SK-N-SH (cell line): ENCODE data around the gene MROH2B. TPM values are rescaled to one million over a fixed set of nuclear protein-coding genes. Genes with fewer than 3 reads are reported as not detected.

Experiments
- CTCF ChIA-PET: fragments of 300-600, 350-600 bp; formaldehyde crosslinking; extraction: SDS; loops from one replicate; lab custom pipeline; 2021; lab: Yijun Ruan, JAX
- POLR2A ChIA-PET: fragments of 350-600 bp; sonication (Branson Sonifier 250); formaldehyde crosslinking; extraction: SDS; loops from one replicate; lab custom pipeline; 2020; ENCODE audit warnings: antibody characterized with exemption, inconsistent platforms; lab: Yijun Ruan, JAX
- DNase-seq: peaks from one replicate; pipeline ENCODE4 v3.0.0; 2012
- H2AFZ ChIP-seq: fragments of 200-600 bp; sonication (generic); 2 replicates; pipeline ENCODE4 v1.8.1; 2016; ENCODE audit warnings: antibody characterized with exemption, mild to moderate bottlenecking, low read depth
- H3F3A ChIP-seq: fragments of 200-600 bp; sonication (generic); replicated peaks from 2 replicates; pipeline ENCODE3; 2016; ENCODE audit warnings: antibody characterized with exemption, mild to moderate bottlenecking; ENCODE audit not compliant: insufficient read depth
- H3K27ac ChIP-seq, 2 experiments: fragments of 200-500 bp in 1 of 2; fragments of 200-600 bp in 1 of 2; sonication (Bioruptor generic) in 1 of 2; sonication (generic), shearing (Covaris generic) in 1 of 2; 2 replicates each; pipeline versions ENCODE4 v1.5.1 to v1.6.1; 2014 to 2016; ENCODE audit warnings: low read depth in 2 of 2, inconsistent platforms in 1 of 2, low read length in 1 of 2, mild to moderate bottlenecking in 1 of 2, mixed read lengths in 1 of 2
- H3K27me3 ChIP-seq: fragments of 200-600 bp; sonication (generic), shearing (Covaris generic); 2 replicates; pipeline ENCODE4 v1.6.1; 2016; ENCODE audit warnings: mixed run types; ENCODE audit not compliant: insufficient read depth
- H3K36me3 ChIP-seq, 2 experiments: fragments of 200-500 bp in 1 of 2; fragments of 200-600 bp in 1 of 2; sonication (Bioruptor generic) in 1 of 2; sonication (generic) in 1 of 2; replicated peaks in 1 of 2; 2 replicates each; pipeline versions ENCODE3 to v1.5.1; 2014 to 2016; ENCODE audit warnings: low read length in 1 of 2, mild to moderate bottlenecking in 1 of 2; ENCODE audit not compliant: insufficient read depth in 2 of 2, control insufficient read depth in 1 of 2
- H3K4me1 ChIP-seq, 2 experiments: fragments of 200-500 bp in 1 of 2; fragments of 200-600 bp in 1 of 2; sonication (Bioruptor generic) in 1 of 2; sonication (generic), shearing (Covaris generic) in 1 of 2; 2 replicates each; pipeline versions ENCODE4 v1.5.1 to v1.6.1; 2014 to 2016; ENCODE audit warnings: low read depth in 1 of 2, low read length in 1 of 2, mixed run types in 1 of 2; ENCODE audit not compliant: insufficient read depth in 2 of 2, control insufficient read depth in 1 of 2
- H3K4me2 ChIP-seq: fragments of 200-600 bp; sonication (generic), shearing (Covaris generic); 2 replicates; pipeline ENCODE4 v1.6.1; 2017; ENCODE audit warnings: mixed run types
- H3K4me3 ChIP-seq, 2 experiments: fragments of 200-500 bp in 1 of 2; fragments of 200-600 bp in 1 of 2; sonication (Bioruptor generic) in 1 of 2; sonication (generic), shearing (Covaris generic) in 1 of 2; 2 replicates each; pipeline versions ENCODE4 v1.5.1 to v1.8.1; 2014 to 2016; ENCODE audit warnings: low read depth in 2 of 2, inconsistent platforms in 1 of 2, low read length in 1 of 2, mild to moderate bottlenecking in 1 of 2, mixed read lengths in 1 of 2, moderate library complexity in 1 of 2
- H3K79me2 ChIP-seq: fragments of 200-600 bp; sonication (generic); 2 replicates; pipeline ENCODE4 v1.8.1; 2017; ENCODE audit warnings: mild to moderate bottlenecking; ENCODE audit not compliant: insufficient read depth
- H3K9ac ChIP-seq: fragments of 200-600 bp; sonication (generic); 2 replicates; pipeline ENCODE4 v1.6.1; 2017; ENCODE audit warnings: mixed run types
- H3K9me2 ChIP-seq: fragments of 200-600 bp; sonication (generic); 2 replicates; pipeline ENCODE4 v1.6.1; 2017; ENCODE audit warnings: mixed run types
- H3K9me3 ChIP-seq: fragments of 200-600 bp; sonication (generic); 2 replicates; pipeline ENCODE4 v1.6.1; 2017; ENCODE audit warnings: mixed run types, mild to moderate bottlenecking, moderate library complexity
- H4K20me1 ChIP-seq: fragments of 200-600 bp; sonication (generic); 2 replicates; pipeline ENCODE4 v1.6.1; 2017; ENCODE audit warnings: mild to moderate bottlenecking, mixed run types; ENCODE audit not compliant: insufficient read depth
- EP300 ChIP-seq, 2 experiments: IDR thresholded peaks; 2 replicates each; pipeline versions ENCODE4 v1.4.0 to v1.6.1; 2012; ENCODE audit warnings: borderline replicate concordance in 1 of 2, low read depth in 1 of 2, low read length in 1 of 2
- EZH2phosphoT487 ChIP-seq: fragments of 200-600 bp; sonication (generic); IDR thresholded peaks from 2 replicates; pipeline ENCODE4 v1.6.1; 2017; ENCODE audit warnings: low read depth, mixed run types, mild to moderate bottlenecking, antibody characterized with exemption, moderate library complexity, borderline replicate concordance
- FOXJ3 ChIP-seq: sonication (generic); formaldehyde crosslinking; IDR thresholded peaks from 2 replicates; pipeline ENCODE4 v1.5.1; 2020; ENCODE audit warnings: mild to moderate bottlenecking, missing genetic modification reagents
- FOXM1 ChIP-seq: IDR thresholded peaks from 2 replicates; pipeline ENCODE4 v1.4.0; 2012; ENCODE audit warnings: low read depth, mild to moderate bottlenecking
- GATA2 ChIP-seq: sonication (generic); formaldehyde crosslinking; IDR thresholded peaks from 2 replicates; pipeline ENCODE4 v1.5.0; 2020; ENCODE audit warnings: mild to moderate bottlenecking, missing genetic modification reagents
- JUND ChIP-seq: IDR thresholded peaks from 2 replicates; pipeline ENCODE4 v1.4.0; 2012
- MAX ChIP-seq: IDR thresholded peaks from 2 replicates; pipeline ENCODE4 v1.4.0; 2012; ENCODE audit warnings: low read depth
- MXI1 ChIP-seq: IDR thresholded peaks from 2 replicates; pipeline ENCODE4 v1.6.1; 2012; ENCODE audit warnings: mild to moderate bottlenecking, low read depth, low read length, improper control_type of control experiment
- NRF1 ChIP-seq: IDR thresholded peaks from 2 replicates; pipeline ENCODE4 v1.6.1; 2012; ENCODE audit warnings: low read depth, mild to moderate bottlenecking, low read length
- PBX3 ChIP-seq: IDR thresholded peaks from 2 replicates; pipeline ENCODE4; 2012
- RAD21 ChIP-seq: IDR thresholded peaks from 2 replicates; pipeline ENCODE4 v1.6.1; 2012; ENCODE audit warnings: mild to moderate bottlenecking, low read length
- RCOR1 ChIP-seq: fragments of 150-350 bp; IDR thresholded peaks from 2 replicates; pipeline ENCODE4 v1.6.1; 2017; ENCODE audit warnings: antibody characterized with exemption, low read length
- SIN3A ChIP-seq: IDR thresholded peaks from 2 replicates; pipeline ENCODE4 v1.6.1; 2012; ENCODE audit warnings: low read depth, mild to moderate bottlenecking, low read length, moderate library complexity, borderline replicate concordance
- TEAD4 ChIP-seq: IDR thresholded peaks from 2 replicates; pipeline ENCODE4 v1.4.0; 2012; ENCODE audit warnings: mild to moderate bottlenecking, borderline replicate concordance; ENCODE audit not compliant: insufficient read depth
- ZBTB33 ChIP-seq: IDR thresholded peaks from 2 replicates; pipeline ENCODE4 v1.4.0; 2012; ENCODE audit warnings: low read depth, borderline replicate concordance
- WGBS: methylation state at CpG from one replicate; pipeline ENCODE4 v1.1.6; 2017; ENCODE audit warnings: low lambda C conversion rate; 5-methylcytosine and 5-hydroxymethylcytosine counted together
- polyA plus RNA-seq, 3 experiments: library from polyadenylated mRNA; depleted of rRNA; stranded (reverse); fragments of >200 nt; gene quantifications; 2 replicates each; pipeline ENCODE4 v1.2.3, GENCODE V29; 2012
- TF ChIP-seq, protein P1 (sequence below): fragments of 200-600 bp; sonication (generic); IDR thresholded peaks from 2 replicates; pipeline ENCODE4 v1.6.1; 2017; ENCODE audit warnings: antibody characterized with exemption, mild to moderate bottlenecking, moderate library complexity
- TF ChIP-seq, protein P2 (sequence below): IDR thresholded peaks from 2 replicates; pipeline ENCODE4 v1.4.0; 2012; ENCODE audit warnings: low read depth, borderline replicate concordance
- TF ChIP-seq, protein P3 (sequence below): fragments of 150-350 bp; IDR thresholded peaks from 2 replicates; pipeline ENCODE4 v1.6.1; 2016; ENCODE audit warnings: mild to moderate bottlenecking, low read depth, low read length

The MROH2B gene
- polyA plus RNA-seq, 1 of the 3 experiments (the other 2 are of a cell fraction), result not detected

GRCh38 chr5:40976836-40977235 is 94.3 kb downstream of the MROH2B start:
- Histone ChIP-seq H4K20me1 (no peaks in the 10 kb centered on the region), H3K4me1 (peaks cover 0 to 11% of the 10 kb centered on the region in 2 experiments; a peak in 2 of 4 replicates), H3K27me3 (no peaks in the 10 kb centered on the region), H3K36me3 (peaks cover 0 to 5% of the 10 kb centered on the region in 2 experiments), H3F3A (no peaks in the 10 kb centered on the region), H3K4me2 (no peak overlapping the region), H2AFZ (no peak overlapping the region)
- no peak for TF ChIP-seq EZH2phosphoT487
- TF ChIP-seq ZBTB33, result no peak
- TF ChIP-seq MXI1, result no peak
- TF ChIP-seq RAD21, result no peak; the same call in 1 of the 2 replicates
- peak; percentile 61; the same call in 1 of the 2 replicates for TF ChIP-seq RCOR1
- TF ChIP-seq GATA2 (CRISPR knock-in tag), result peak; percentile 50
- TF ChIP-seq, protein P1, sequence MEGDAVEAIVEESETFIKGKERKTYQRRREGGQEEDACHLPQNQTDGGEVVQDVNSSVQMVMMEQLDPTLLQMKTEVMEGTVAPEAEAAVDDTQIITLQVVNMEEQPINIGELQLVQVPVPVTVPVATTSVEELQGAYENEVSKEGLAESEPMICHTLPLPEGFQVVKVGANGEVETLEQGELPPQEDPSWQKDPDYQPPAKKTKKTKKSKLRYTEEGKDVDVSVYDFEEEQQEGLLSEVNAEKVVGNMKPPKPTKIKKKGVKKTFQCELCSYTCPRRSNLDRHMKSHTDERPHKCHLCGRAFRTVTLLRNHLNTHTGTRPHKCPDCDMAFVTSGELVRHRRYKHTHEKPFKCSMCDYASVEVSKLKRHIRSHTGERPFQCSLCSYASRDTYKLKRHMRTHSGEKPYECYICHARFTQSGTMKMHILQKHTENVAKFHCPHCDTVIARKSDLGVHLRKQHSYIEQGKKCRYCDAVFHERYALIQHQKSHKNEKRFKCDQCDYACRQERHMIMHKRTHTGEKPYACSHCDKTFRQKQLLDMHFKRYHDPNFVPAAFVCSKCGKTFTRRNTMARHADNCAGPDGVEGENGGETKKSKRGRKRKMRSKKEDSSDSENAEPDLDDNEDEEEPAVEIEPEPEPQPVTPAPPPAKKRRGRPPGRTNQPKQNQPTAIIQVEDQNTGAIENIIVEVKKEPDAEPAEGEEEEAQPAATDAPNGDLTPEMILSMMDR, result no peak
- no peak for TF ChIP-seq JUND
- TF ChIP-seq, protein P2, sequence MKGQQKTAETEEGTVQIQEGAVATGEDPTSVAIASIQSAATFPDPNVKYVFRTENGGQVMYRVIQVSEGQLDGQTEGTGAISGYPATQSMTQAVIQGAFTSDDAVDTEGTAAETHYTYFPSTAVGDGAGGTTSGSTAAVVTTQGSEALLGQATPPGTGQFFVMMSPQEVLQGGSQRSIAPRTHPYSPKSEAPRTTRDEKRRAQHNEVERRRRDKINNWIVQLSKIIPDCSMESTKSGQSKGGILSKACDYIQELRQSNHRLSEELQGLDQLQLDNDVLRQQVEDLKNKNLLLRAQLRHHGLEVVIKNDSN, result no peak
- no peak for TF ChIP-seq FOXM1
- no peak for TF ChIP-seq MAX
- no peak for TF ChIP-seq TEAD4
- TF ChIP-seq FOXJ3 (CRISPR knock-in tag), result 0 out of 2 replicates have a peak, but pooled peaks have one; percentile 19
- TF ChIP-seq EP300 (IDR thresholded peaks at IDR 0.05; ENCODE audit: borderline replicate concordance in 1 of 2, low read depth in 1 of 2, low read length in 1 of 2), result peak in 1 of 2 experiments; percentile 57; a peak in 1 of 4 replicates
- TF ChIP-seq, protein P3, sequence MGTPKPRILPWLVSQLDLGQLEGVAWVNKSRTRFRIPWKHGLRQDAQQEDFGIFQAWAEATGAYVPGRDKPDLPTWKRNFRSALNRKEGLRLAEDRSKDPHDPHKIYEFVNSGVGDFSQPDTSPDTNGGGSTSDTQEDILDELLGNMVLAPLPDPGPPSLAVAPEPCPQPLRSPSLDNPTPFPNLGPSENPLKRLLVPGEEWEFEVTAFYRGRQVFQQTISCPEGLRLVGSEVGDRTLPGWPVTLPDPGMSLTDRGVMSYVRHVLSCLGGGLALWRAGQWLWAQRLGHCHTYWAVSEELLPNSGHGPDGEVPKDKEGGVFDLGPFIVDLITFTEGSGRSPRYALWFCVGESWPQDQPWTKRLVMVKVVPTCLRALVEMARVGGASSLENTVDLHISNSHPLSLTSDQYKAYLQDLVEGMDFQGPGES, result no peak
- no peak for TF ChIP-seq SIN3A
- no peak for TF ChIP-seq PBX3
- TF ChIP-seq NRF1, result no peak
- TF ChIP-seq, all 33 proteins: peak for 4
- no peaks in the 10 kb centered on the region for H3K9me3 ChIP-seq
- no peak overlapping the region for H3K9ac ChIP-seq
- ChIA-PET POLR2A (no interaction called here), CTCF (interaction anchor here (1.3 to 1.7 kb wide), 3 partner anchors 41 to 540 kb away, joined by 3 to 5 read pairs (median 4); no protein-coding TSS in a partner anchor)
- H3K9me2 ChIP-seq, result no peaks in the 10 kb centered on the region
- H3K27ac ChIP-seq, result peak overlapping the region in 1 of 2 experiments; percentile 92; a peak in 2 of 4 replicates
- 9% methylated on average over 3 of the region's 3 CpGs for WGBS
- DNase-seq, result peak; percentile 52
- H3K79me2 ChIP-seq, result no peaks in the 10 kb centered on the region
- H3K4me3 ChIP-seq, result no peak overlapping the region; a peak in 1 of 4 replicates
